HG02642 (cell line): Measurements from ENCODE around the gene PHOX2B.
"Not testable (repeated sequence)": the region's sequence is repeated elsewhere in the genome, so short reads cannot be mapped to it uniquely, and the experiment has no call there.

Experiments used
- ATAC-seq: cut with Tn5 transposase; IDR thresholded peaks from one replicate; pipeline ENCODE4 v1.9.1; 2021; ENCODE audit warnings: mild to moderate bottlenecking; ENCODE audit not compliant: unreplicated experiment, poor library complexity

PHOX2B gene

GRCh38 chr4:41714364-41715000 is 34.0 kb downstream of the PHOX2B start:
- no peak for ATAC-seq

GRCh38 chr4:41713768-41714167 is 34.8 kb downstream of the PHOX2B start:
- ATAC-seq: no peak

- no peak for ATAC-seq
These were observed 36.1 kb downstream of the PHOX2B start for GRCh38 chr4:41712425-41712824.

DNA sequence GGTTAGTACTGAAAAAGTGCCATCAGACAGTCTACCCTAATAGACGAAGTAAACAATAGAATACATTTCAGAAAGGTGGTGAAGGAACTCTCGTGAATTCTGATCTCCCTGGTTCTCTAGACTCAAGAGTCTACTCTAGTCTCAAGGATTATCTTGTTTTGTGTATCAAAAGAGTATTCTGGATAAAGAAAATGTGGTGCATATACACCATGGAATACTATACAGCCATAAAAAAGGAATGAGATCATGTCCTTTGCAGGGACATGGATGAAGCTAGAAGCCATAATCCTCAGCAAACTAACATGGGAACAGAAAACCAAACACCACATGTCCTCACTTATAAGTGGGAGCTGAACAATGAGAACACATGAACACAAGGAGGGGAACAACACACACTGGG is 36.9 kb downstream of the PHOX2B start:
- ATAC-seq: not testable (repeated sequence)

DNA sequence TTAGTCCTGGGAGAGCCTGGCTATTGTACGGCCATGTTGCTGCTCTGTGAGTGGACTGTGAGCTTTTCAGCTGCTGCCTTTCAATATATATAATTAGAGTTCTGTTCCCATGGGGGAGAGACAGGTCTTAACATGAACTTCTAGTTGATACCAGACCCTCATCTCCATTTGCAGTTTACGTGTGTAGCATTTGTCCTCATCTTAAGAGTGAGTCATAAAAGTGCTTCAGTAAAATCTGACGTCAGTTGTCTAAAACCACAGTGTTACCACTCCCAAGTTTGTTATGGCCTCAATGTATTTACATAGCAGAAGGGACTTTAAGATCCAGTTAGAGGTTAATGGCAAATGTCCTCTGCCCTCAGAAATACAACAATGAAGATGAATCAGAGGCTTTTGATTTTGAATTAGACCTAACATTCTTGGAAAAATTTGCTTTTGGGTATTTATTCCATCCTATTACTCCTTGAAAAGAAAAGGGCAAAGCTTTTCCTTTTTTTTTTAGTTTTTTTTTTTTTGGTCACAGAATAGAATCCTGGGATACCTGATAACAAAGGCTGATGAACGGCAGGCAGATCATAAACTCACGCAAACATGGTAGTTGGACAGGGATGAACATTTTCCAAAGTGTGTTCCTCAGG is 38.6 kb downstream of the PHOX2B start:
- no peak for ATAC-seq

DNA sequence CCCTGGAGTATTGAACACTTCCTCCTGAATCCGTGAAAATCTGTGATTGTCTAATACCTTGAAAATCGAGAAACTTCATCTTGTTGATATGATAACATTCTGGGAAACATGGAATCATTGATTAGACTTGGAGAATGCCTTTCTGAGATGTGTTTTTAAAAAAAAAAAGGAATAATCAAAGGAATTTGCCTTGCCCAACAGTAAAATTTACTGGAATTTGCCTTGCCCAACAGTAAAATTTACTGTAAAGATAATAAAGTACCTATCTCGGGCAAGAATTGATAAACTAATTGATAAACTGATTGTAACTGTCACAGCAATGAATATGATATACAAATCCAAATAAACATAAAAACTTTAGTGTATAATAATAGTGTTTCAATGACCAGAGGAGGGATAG is 44.7 kb downstream of the PHOX2B start:
- no peak for ATAC-seq

GRCh38 chr4:41702770-41703169 is 45.8 kb downstream of the PHOX2B start:
- ATAC-seq: no peak

DNA sequence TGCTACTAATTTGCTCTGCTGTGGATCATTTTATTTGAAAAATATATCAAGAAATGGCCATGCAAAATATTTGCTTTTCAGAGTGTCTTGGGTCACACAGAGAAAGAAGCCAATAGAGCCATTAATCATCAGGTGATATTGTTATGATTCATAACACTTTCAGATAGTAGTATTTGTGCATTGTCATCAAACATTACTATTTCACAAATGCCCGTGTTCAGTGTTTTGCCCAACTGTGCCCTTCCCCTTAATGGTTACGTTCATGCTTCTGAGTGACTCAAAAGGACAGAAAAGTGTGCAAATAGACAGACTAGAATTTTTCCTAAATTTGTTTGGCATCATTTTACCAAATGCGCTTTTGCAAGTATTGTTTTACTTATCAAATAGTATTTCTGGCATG is 46.5 kb downstream of the PHOX2B start:
- no peak for ATAC-seq

- ATAC-seq: no peak
These were observed 51.8 kb downstream of the PHOX2B start for GRCh38 chr4:41696763-41697162.

DNA sequence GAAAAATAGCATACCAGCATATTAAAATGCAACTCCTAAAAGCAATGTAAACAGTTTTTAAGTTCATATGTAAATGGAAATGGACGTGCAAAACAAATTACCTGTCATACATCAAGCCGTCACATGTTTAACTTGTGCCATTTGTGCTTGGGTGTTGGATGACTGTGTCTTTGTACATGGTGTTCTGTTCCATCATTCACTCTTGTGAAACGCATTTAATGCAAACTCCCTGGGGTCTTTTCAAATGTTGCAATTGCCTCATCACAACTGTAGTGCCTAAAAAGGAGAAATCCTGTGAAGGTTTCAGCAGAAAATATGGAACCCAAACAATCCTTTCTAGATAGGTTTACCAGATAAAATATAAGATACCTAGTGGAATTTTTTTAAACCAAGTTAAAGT is 52.4 kb downstream of the PHOX2B start:
- ATAC-seq: no peak
